Lung (tissue), 12 donors: ENCODE measurements around the gene DOP1B. TPM values are rescaled to one million over a fixed set of nuclear protein-coding genes. Genes with fewer than 3 reads are reported as not detected.

ENCODE experiments used
- ATAC-seq: fragments of 200-7000 bp; cut with Tn5 transposase; one replicate; pipeline ENCODE4 v1.9.1; 2020; ENCODE audit warnings: moderate number of reproducible peaks; ENCODE audit not compliant: insufficient read depth, low FRiP score
- DNase-seq, 3 donors: peaks; one replicate each; pipeline ENCODE4 v3.0.0-alpha.2; 2013 to 2017
- H3K27ac ChIP-seq, 2 donors: one replicate each; pipeline ENCODE4 v1.5.1; 2013; ENCODE audit warnings: mild to moderate bottlenecking in 2 of 2, moderate library complexity in 2 of 2, control low read depth in 1 of 2, inconsistent platforms in 1 of 2, low read depth in 1 of 2, low read length in 1 of 2
- H3K27me3 ChIP-seq, 3 donors: one replicate each; pipeline ENCODE4 v1.5.1; 2013; ENCODE audit warnings: low read length in 2 of 3; ENCODE audit not compliant: control insufficient read depth in 3 of 3, insufficient read depth in 3 of 3
- H3K36me3 ChIP-seq, 4 donors: one replicate each; pipeline ENCODE4 v1.5.1; 2013; ENCODE audit warnings: low read length in 4 of 4, mild to moderate bottlenecking in 1 of 4, moderate library complexity in 1 of 4; ENCODE audit not compliant: control insufficient read depth in 4 of 4, insufficient read depth in 4 of 4
- H3K4me1 ChIP-seq, 5 donors: one replicate each; pipeline ENCODE4 v1.5.1; 2013; ENCODE audit warnings: low read length in 5 of 5, mild to moderate bottlenecking in 2 of 5, moderate library complexity in 1 of 5; ENCODE audit not compliant: control insufficient read depth in 5 of 5, insufficient read depth in 5 of 5
- H3K4me3 ChIP-seq: one replicate; pipeline ENCODE4 v1.5.1; 2013; ENCODE audit warnings: mild to moderate bottlenecking, control low read depth, moderate library complexity
- H3K9ac ChIP-seq, 2 donors: one replicate each; pipeline ENCODE4 v1.5.1; 2013; ENCODE audit warnings: low read length in 2 of 2, control low read depth in 1 of 2; ENCODE audit not compliant: insufficient read depth in 1 of 2
- H3K9me3 ChIP-seq, 4 donors: one replicate each; pipeline ENCODE4 v1.5.1; 2013; ENCODE audit warnings: low read length in 3 of 4, mild to moderate bottlenecking in 1 of 4, moderate library complexity in 1 of 4; ENCODE audit not compliant: control insufficient read depth in 4 of 4, insufficient read depth in 3 of 4
- WGBS, 2 donors: extraction: QIAGEN DNeasy Blood & Tissue Kit; methylation state at CpG; one replicate each; pipeline ENCODE4 v1.1.7; 2013; 5-methylcytosine and 5-hydroxymethylcytosine counted together
- polyA plus RNA-seq, 2 donors: library from polyadenylated mRNA; stranded (reverse); fragments of 200-250 nt; gene quantifications; one replicate each; pipeline ENCODE4 v1.2.1, GENCODE V29; 2013
- total RNA-seq, 2 donors: library from RNA; depleted of rRNA in 1 of 2; stranded (reverse); fragments of >200 nt in 1 of 2; gene quantifications; one replicate each; pipeline ENCODE4 v1.2.1, GENCODE V29; 2014 to 2021
- TF ChIP-seq, protein P1 (sequence below): IDR thresholded peaks from 2 replicates; pipeline ENCODE4 v1.5.1; 2012; ENCODE audit warnings: mild to moderate bottlenecking; ENCODE audit errors: control extremely low read depth, extremely low read depth
- donor health status: control.
- donor health status: control.
- donor health status: Bipolar disorder and iron deficiency.
- donor health status: healthy.
- donor health status: DM: yes; HTN: yes; CAD: no.

The DOP1B gene
- total and polyA plus RNA-seq, 4 donors: 5.2 to 23.7 (median 11.2) TPM

DNA sequence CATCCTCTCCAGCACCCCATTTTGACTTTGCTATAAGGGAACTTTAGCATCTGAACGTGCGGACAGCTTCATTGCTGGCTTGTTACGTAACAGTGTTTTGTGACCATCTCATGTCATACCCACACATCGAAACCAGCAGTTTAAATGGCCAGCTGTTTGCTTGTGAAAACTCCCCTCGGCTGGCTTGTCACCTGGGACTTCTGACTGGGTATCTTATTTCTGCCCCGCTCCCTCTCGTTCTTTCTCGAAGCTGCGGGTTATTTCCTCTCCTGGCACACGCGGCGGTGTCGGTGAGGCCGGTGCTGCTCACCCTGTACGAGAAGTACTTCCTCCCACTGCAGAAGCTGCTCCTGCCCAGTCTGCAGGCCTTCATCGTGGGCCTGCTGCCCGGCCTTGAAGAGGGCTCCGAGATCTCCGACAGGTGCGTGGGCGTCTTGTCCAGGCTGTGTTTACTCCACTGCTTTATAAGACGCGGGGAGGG lies 43.5 kb downstream of the DOP1B start:
- no peak overlapping the region for H3K4me3 ChIP-seq
- WGBS, 2 donors: 54 to 86% methylated on average over 23 of the region's 23 CpGs

DNA sequence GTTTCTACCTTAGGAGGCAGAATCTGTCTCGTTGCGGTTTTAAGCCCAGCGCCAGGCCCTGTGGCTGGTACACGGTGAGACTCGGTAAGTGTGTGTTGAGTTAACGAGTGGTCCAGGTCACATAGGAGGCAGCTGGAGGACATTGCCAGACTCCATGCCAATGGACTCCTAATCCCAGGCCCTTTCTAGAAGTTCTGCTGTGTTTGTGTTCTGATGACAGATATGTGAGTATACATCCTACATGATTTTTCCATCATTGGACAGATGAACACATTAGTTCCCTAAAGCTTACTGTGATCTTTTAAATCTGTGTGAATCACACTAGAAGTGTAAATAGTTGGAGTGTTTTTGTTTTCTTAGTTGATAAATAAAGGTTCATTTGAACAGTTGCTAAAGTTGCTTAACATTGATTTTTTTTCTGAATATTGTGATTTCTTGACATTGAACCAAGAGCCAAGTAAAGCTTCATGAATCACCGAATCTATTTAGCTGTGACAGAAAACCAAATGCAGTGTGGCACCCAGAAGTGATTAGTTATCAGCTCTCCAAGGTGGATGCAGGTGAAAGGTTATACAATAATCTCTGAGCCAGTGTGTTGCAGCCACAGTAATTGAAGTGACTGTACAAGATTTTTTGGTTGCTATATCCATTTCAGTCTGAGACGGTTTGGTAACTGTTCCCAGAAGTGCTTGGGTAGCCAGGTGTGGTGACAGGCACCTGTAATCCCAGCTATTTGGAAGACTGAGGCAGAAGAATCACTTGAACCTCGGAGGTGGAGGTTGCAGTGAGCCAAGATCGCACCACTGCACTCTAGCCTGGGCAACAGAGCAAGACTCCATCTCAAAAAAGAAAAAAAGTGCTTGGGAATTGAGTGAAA lies 46.3 kb downstream of the DOP1B start:
- no peak overlapping the region for H3K9ac ChIP-seq
- peaks cover 0 to 2% (median 0%) of the 10 kb centered on the region in 4 donors for H3K9me3 ChIP-seq
- H3K27me3 ChIP-seq: no peaks in the 10 kb centered on the region
- ATAC-seq (no peak), DNase-seq (no peak)
- H3K4me1 ChIP-seq: no peaks in the 10 kb centered on the region
- TF ChIP-seq, protein P1, sequence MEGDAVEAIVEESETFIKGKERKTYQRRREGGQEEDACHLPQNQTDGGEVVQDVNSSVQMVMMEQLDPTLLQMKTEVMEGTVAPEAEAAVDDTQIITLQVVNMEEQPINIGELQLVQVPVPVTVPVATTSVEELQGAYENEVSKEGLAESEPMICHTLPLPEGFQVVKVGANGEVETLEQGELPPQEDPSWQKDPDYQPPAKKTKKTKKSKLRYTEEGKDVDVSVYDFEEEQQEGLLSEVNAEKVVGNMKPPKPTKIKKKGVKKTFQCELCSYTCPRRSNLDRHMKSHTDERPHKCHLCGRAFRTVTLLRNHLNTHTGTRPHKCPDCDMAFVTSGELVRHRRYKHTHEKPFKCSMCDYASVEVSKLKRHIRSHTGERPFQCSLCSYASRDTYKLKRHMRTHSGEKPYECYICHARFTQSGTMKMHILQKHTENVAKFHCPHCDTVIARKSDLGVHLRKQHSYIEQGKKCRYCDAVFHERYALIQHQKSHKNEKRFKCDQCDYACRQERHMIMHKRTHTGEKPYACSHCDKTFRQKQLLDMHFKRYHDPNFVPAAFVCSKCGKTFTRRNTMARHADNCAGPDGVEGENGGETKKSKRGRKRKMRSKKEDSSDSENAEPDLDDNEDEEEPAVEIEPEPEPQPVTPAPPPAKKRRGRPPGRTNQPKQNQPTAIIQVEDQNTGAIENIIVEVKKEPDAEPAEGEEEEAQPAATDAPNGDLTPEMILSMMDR: no peak
- H3K36me3 ChIP-seq: peaks cover 0 to 8% (median 1%) of the 10 kb centered on the region in 4 donors
- H3K4me3 ChIP-seq: no peak overlapping the region
- 91 to 94% methylated on average over 10 of the region's 10 CpGs for WGBS, 2 donors
- H3K27ac ChIP-seq: no peak overlapping the region

More for the DNA sequence above, 43.5 kb downstream of the DOP1B start:
- Histone ChIP-seq H3K27me3 (no peaks in the 10 kb centered on the region), H3K9me3 (peaks cover 0 to 2% (median 0%) of the 10 kb centered on the region in 4 donors), H3K27ac (no peak overlapping the region), H3K36me3 (peaks cover 0 to 8% (median 1%) of the 10 kb centered on the region in 4 donors), H3K4me1 (no peaks in the 10 kb centered on the region), H3K9ac (no peak overlapping the region)
- ATAC-seq (no peak), DNase-seq (no peak)
- TF ChIP-seq, protein P1: no peak

DNA sequence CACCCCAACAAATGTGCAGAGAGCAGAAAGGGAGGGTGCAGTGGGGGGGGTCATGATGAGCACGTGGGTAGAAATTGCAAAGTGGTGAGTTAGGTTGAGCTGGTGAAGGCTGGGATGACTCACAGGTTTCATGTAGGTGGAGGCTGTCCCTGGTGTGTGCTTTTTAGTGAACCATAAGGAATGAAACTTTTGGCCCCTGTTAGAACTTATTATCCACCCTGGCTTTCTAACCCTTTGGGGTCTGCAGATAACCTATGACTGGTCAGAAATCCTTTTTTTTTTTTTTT lies 46.9 kb downstream of the DOP1B start:
- no peak for DNase-seq
- no peaks in the 10 kb centered on the region for H3K9me3 ChIP-seq
- no peak overlapping the region for H3K27ac ChIP-seq
- H3K9ac ChIP-seq: no peak overlapping the region
- peak; percentile 74 for ATAC-seq
- H3K4me3 ChIP-seq: no peak overlapping the region
- peaks cover 0 to 9% (median 1%) of the 10 kb centered on the region in 4 donors for H3K36me3 ChIP-seq
- no peaks in the 10 kb centered on the region for H3K4me1 ChIP-seq
- 44 to 50% methylated on average over 1 of the region's 1 CpG for WGBS, 2 donors
- TF ChIP-seq, protein P1: no peak
- H3K27me3 ChIP-seq: no peaks in the 10 kb centered on the region
